H9 (cell line): ENCODE data around the gene SPARCL1. TPM values are rescaled to one million over a fixed set of nuclear protein-coding genes. Genes with fewer than 3 reads are reported as not detected.

Experiments
- DNase-seq: peaks from one replicate; pipeline ENCODE4 v3.0.0-alpha.2; 2017
- H2AFZ ChIP-seq: one replicate; pipeline ENCODE4 v1.6.1; 2013; ENCODE audit warnings: mild to moderate bottlenecking, low read length, control low read depth, moderate library complexity
- H2AK5ac ChIP-seq: 2 replicates; pipeline ENCODE4 v1.6.1; 2013; ENCODE audit warnings: low read length, control low read depth, mixed read lengths; ENCODE audit not compliant: insufficient read length
- H2BK120ac ChIP-seq: one replicate; pipeline ENCODE4 v1.6.1; 2013; ENCODE audit warnings: low read depth, mild to moderate bottlenecking, low read length, control low read depth, inconsistent platforms; ENCODE audit not compliant: poor library complexity, severe bottlenecking
- H2BK12ac ChIP-seq: 2 replicates; pipeline ENCODE4 v1.6.1; 2013; ENCODE audit warnings: low read length, control low read depth, mixed read lengths, low read depth; ENCODE audit not compliant: insufficient read length
- H2BK15ac ChIP-seq: 2 replicates; pipeline ENCODE4 v1.6.1; 2013; ENCODE audit warnings: low read depth, low read length, control low read depth
- H2BK20ac ChIP-seq: one replicate; pipeline ENCODE4 v1.6.1; 2013; ENCODE audit warnings: low read depth, mild to moderate bottlenecking, low read length, control low read depth, inconsistent platforms; ENCODE audit not compliant: poor library complexity, severe bottlenecking
- H2BK5ac ChIP-seq: 2 replicates; pipeline ENCODE4 v1.6.1; 2013; ENCODE audit warnings: low read length, control low read depth, mixed read lengths; ENCODE audit not compliant: insufficient read length
- H3K14ac ChIP-seq: 2 replicates; pipeline ENCODE4 v1.6.1; 2013; ENCODE audit warnings: low read length, control low read depth; ENCODE audit not compliant: insufficient read depth
- H3K18ac ChIP-seq: 2 replicates; pipeline ENCODE4 v1.6.1; 2013; ENCODE audit warnings: low read depth, mild to moderate bottlenecking, mixed read lengths, low read length, control low read depth; ENCODE audit not compliant: insufficient read length
- H3K23ac ChIP-seq: 2 replicates; pipeline ENCODE4 v1.6.1; 2013; ENCODE audit warnings: low read length, control low read depth, mixed read lengths, low read depth; ENCODE audit not compliant: insufficient read length
- H3K23me2 ChIP-seq: 2 replicates; pipeline ENCODE4 v1.6.1; 2013; ENCODE audit warnings: low read depth, mild to moderate bottlenecking, mixed read lengths, low read length, control low read depth; ENCODE audit not compliant: insufficient read length, poor library complexity, severe bottlenecking
- H3K27ac ChIP-seq: 2 replicates; pipeline ENCODE4 v1.5.1; 2013; ENCODE audit warnings: low read length, control low read depth, mixed read lengths, low read depth; ENCODE audit not compliant: insufficient read length
- H3K27me3 ChIP-seq: 2 replicates; pipeline ENCODE4 v1.6.1; 2013; ENCODE audit warnings: low read length, control low read depth, inconsistent platforms; ENCODE audit not compliant: insufficient read depth
- H3K4ac ChIP-seq: 2 replicates; pipeline ENCODE4 v1.6.1; 2013; ENCODE audit warnings: low read depth, mild to moderate bottlenecking, control low read depth, inconsistent platforms, low read length, moderate library complexity
- H3K4me1 ChIP-seq: 2 replicates; pipeline ENCODE4 v1.6.1; 2013; ENCODE audit warnings: low read length, control low read depth, inconsistent platforms; ENCODE audit not compliant: insufficient read depth
- H3K4me2 ChIP-seq: 2 replicates; pipeline ENCODE4 v1.6.1; 2013; ENCODE audit warnings: low read length, control low read depth, mixed read lengths; ENCODE audit not compliant: insufficient read length, insufficient read depth
- H3K56ac ChIP-seq: 2 replicates; pipeline ENCODE4 v1.6.1; 2013; ENCODE audit warnings: low read depth, mild to moderate bottlenecking, mixed read lengths, low read length, control low read depth; ENCODE audit not compliant: insufficient read length
- H3K79me1 ChIP-seq: 2 replicates; pipeline ENCODE4 v1.6.1; 2013; ENCODE audit warnings: low read depth, mild to moderate bottlenecking, moderate library complexity, low read length, control low read depth, inconsistent platforms; ENCODE audit not compliant: insufficient read depth, poor library complexity, severe bottlenecking
- H3K79me2 ChIP-seq: 2 replicates; pipeline ENCODE4 v1.6.1; 2013; ENCODE audit warnings: low read length, control low read depth, inconsistent platforms; ENCODE audit not compliant: insufficient read depth
- H3K9ac ChIP-seq: 2 replicates; pipeline ENCODE4 v1.6.1; 2013; ENCODE audit warnings: low read length, control low read depth, mixed read lengths; ENCODE audit not compliant: insufficient read length; ENCODE audit errors: extremely low read depth
- H3K9me3 ChIP-seq: one replicate; pipeline ENCODE4 v1.6.1; 2013; ENCODE audit warnings: low read depth, low read length, inconsistent platforms; ENCODE audit not compliant: control insufficient read depth
- H3T11ph ChIP-seq: one replicate; pipeline ENCODE4 v1.6.1; 2013; ENCODE audit warnings: mild to moderate bottlenecking, low read length, control low read depth, inconsistent platforms
- H4K20me1 ChIP-seq: one replicate; pipeline ENCODE4 v1.6.1; 2013; ENCODE audit not compliant: control insufficient read depth, insufficient read length, insufficient read depth
- H4K5ac ChIP-seq: 2 replicates; pipeline ENCODE4 v1.6.1; 2013; ENCODE audit warnings: low read depth, mild to moderate bottlenecking, mixed read lengths, low read length, control low read depth; ENCODE audit not compliant: insufficient read length
- H4K8ac ChIP-seq: replicated peaks from 2 replicates; pipeline ENCODE4 v1.6.1; 2013; ENCODE audit warnings: low read length, control low read depth, mixed read lengths, low read depth; ENCODE audit not compliant: insufficient read length
- H4K91ac ChIP-seq: 2 replicates; pipeline ENCODE4 v1.6.1; 2013; ENCODE audit warnings: low read depth, mild to moderate bottlenecking, moderate library complexity, mixed read lengths, low read length, control low read depth; ENCODE audit not compliant: insufficient read length
- H3K27ac Mint-ChIP-seq, 3 experiments: 2 replicates in 2 of 3; 3 replicates in 1 of 3; pipeline ENCODE4 v1.8.0; 2020 to 2021; ENCODE audit warnings: mixed read lengths in 3 of 3, mild to moderate bottlenecking in 1 of 3, moderate library complexity in 1 of 3
- H3K27me3 Mint-ChIP-seq: 2 replicates; pipeline ENCODE4 v1.8.0; 2021; ENCODE audit warnings: low read depth, mild to moderate bottlenecking, moderate library complexity, mixed read lengths
- H3K36me3 Mint-ChIP-seq, 3 experiments: 2 replicates in 2 of 3; 3 replicates in 1 of 3; pipeline ENCODE4 v1.8.0; 2020 to 2021; ENCODE audit warnings: low read depth in 3 of 3, mixed read lengths in 3 of 3; ENCODE audit not compliant: insufficient read depth in 1 of 3
- H3K4me1 Mint-ChIP-seq, 2 experiments: 2 replicates each; pipeline ENCODE4 v1.8.0; 2020; ENCODE audit warnings: mixed read lengths in 2 of 2
- H3K4me3 Mint-ChIP-seq, 2 experiments: 2 replicates in 1 of 2; 3 replicates in 1 of 2; pipeline ENCODE4 v1.8.0; 2020 to 2021; ENCODE audit warnings: mild to moderate bottlenecking in 2 of 2, mixed read lengths in 2 of 2, moderate library complexity in 1 of 2
- H3K9me3 Mint-ChIP-seq, 2 experiments: 2 replicates in 1 of 2; 3 replicates in 1 of 2; pipeline ENCODE4 v1.8.0; 2020; ENCODE audit warnings: mild to moderate bottlenecking in 2 of 2, mixed read lengths in 2 of 2, moderate library complexity in 1 of 2
- WGBS: extraction: QIAGEN DNeasy Blood & Tissue Kit; methylation state at CpG from one replicate; pipeline ENCODE4 v1.1.7; 2013; ENCODE audit warnings: missing lambda C conversion rate, low lambda C conversion rate, mixed read lengths; ENCODE audit not compliant: insufficient read length; ENCODE audit errors: extremely low coverage; 5-methylcytosine and 5-hydroxymethylcytosine counted together
- total RNA-seq: library from RNA; stranded (reverse); gene quantifications from 2 replicates; pipeline ENCODE4 v1.2.1, GENCODE V29; 2021
- TF ChIP-seq, protein P1 (sequence below): fragments of 200-600 bp; sonication (generic); conservative IDR thresholded peaks from 3 replicates; pipeline ENCODE4 v1.8.0; 2021; ENCODE audit warnings: antibody characterized with exemption, mild to moderate bottlenecking

The SPARCL1 gene
- total RNA-seq, 1 experiment from 2014 or later, result 0.17 TPM

DNA sequence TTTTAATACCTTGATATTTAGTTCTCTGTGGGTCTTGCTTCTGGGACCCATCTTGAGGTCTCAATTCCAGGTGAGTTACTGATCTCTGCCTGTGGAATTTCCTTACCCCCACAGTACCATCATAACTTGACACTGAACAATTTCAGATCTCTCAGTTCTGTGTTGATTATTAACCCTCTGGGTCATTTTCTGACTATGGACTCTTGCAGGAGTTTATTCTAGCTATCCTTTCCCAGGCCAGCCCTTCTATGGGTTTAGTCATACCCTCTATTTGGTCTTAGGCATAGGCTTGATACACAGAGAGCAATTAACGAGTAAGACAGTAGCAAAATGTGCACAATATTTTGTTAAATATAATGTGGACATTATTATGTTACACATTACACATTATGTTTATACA lies 3.7 kb upstream of the SPARCL1 start:
- no peak overlapping the region for H3K27ac Mint-ChIP-seq
- no peak overlapping the region for H3K14ac ChIP-seq
- no peaks in the 10 kb centered on the region for H3K23me2 ChIP-seq
- no peak overlapping the region for H3K23ac ChIP-seq
- no peaks in the 10 kb centered on the region for H3K9me3 ChIP-seq
- no peaks in the 10 kb centered on the region for H3K27me3 ChIP-seq
- H3K4me1 ChIP-seq, result peaks cover under 1% of the 10 kb centered on the region; the same call in 1 of the 2 replicates
- peaks cover 0 to 12% (median 8%) of the 10 kb centered on the region in 3 experiments; a peak in 5 of 7 replicates for H3K36me3 Mint-ChIP-seq
- no peak overlapping the region for H3K4me3 Mint-ChIP-seq
- peaks cover 23 to 32% of the 10 kb centered on the region in 2 experiments for H3K4me1 Mint-ChIP-seq
- H3K9ac ChIP-seq, result no peak overlapping the region
- no peak overlapping the region for H4K8ac ChIP-seq
- no peak overlapping the region for H2AFZ ChIP-seq
- no peaks in the 10 kb centered on the region for H3K79me2 ChIP-seq
- no peak overlapping the region for H4K5ac ChIP-seq
- no peaks in the 10 kb centered on the region for H4K20me1 ChIP-seq
- TF ChIP-seq, protein P1, sequence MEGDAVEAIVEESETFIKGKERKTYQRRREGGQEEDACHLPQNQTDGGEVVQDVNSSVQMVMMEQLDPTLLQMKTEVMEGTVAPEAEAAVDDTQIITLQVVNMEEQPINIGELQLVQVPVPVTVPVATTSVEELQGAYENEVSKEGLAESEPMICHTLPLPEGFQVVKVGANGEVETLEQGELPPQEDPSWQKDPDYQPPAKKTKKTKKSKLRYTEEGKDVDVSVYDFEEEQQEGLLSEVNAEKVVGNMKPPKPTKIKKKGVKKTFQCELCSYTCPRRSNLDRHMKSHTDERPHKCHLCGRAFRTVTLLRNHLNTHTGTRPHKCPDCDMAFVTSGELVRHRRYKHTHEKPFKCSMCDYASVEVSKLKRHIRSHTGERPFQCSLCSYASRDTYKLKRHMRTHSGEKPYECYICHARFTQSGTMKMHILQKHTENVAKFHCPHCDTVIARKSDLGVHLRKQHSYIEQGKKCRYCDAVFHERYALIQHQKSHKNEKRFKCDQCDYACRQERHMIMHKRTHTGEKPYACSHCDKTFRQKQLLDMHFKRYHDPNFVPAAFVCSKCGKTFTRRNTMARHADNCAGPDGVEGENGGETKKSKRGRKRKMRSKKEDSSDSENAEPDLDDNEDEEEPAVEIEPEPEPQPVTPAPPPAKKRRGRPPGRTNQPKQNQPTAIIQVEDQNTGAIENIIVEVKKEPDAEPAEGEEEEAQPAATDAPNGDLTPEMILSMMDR, result no peak
- H3K9me3 Mint-ChIP-seq, result peaks cover 8 to 11% of the 10 kb centered on the region in 2 experiments
- no peak overlapping the region for H3T11ph ChIP-seq
- no peak overlapping the region for H2BK20ac ChIP-seq
- H3K27me3 Mint-ChIP-seq, result no peaks in the 10 kb centered on the region; the same call in 1 of the 2 replicates
- no peak overlapping the region for H2BK12ac ChIP-seq
- H3K27ac ChIP-seq, result no peak overlapping the region
- WGBS, result no CpG with 5 or more reads among the region's 1 CpG
- no peak for DNase-seq
- H3K4me2 ChIP-seq, result no peak overlapping the region
- H3K4ac ChIP-seq, result no peak overlapping the region
- H3K79me1 ChIP-seq, result no peaks in the 10 kb centered on the region
- H3K56ac ChIP-seq, result no peak overlapping the region
- no peak overlapping the region for H2BK120ac ChIP-seq
- H3K18ac ChIP-seq, result no peak overlapping the region
- H2BK15ac ChIP-seq, result no peak overlapping the region
- H2AK5ac ChIP-seq, result no peak overlapping the region
- no peak overlapping the region for H2BK5ac ChIP-seq
- no peak overlapping the region for H4K91ac ChIP-seq
